H1 (cell line): ENCODE measurements around the gene TDRD6.

ENCODE experiments used
- CEBPB ChIP-seq: IDR thresholded peaks from 2 replicates; pipeline ENCODE4 v1.6.1; 2012; ENCODE audit warnings: low read depth, low read length
- CTCF ChIP-seq, 3 experiments: IDR thresholded peaks; 1 replicate in 2 of 3; 2 replicates in 1 of 3; pipeline versions ENCODE4 v1.5.1 to v1.6.1; 2011; ENCODE audit warnings: low read length in 3 of 3, mild to moderate bottlenecking in 3 of 3, inconsistent platforms in 2 of 3, low read depth in 1 of 3, moderate library complexity in 1 of 3; ENCODE audit not compliant: insufficient read depth in 1 of 3; ENCODE audit errors: control extremely low read depth in 1 of 3
- EP300 ChIP-seq, 2 experiments: IDR thresholded peaks; 1 replicate in 1 of 2; 2 replicates in 1 of 2; pipeline ENCODE4 v1.6.1; 2011 to 2012; ENCODE audit warnings: low read depth in 2 of 2, low read length in 2 of 2, mild to moderate bottlenecking in 2 of 2, borderline replicate concordance in 1 of 2, inconsistent platforms in 1 of 2, moderate library complexity in 1 of 2
- SAP30 ChIP-seq: fragments of 300-600 bp; sonication (generic); IDR thresholded peaks from 2 replicates; pipeline ENCODE4 v1.7.1; 2012; ENCODE audit warnings: low read length, moderate library complexity, mild to moderate bottlenecking, inconsistent platforms; ENCODE audit not compliant: insufficient read depth, insufficient replicate concordance

GRCh38 chr6:46734867-46735719 lies 47.4 kb downstream of the TDRD6 start, which contains the start of gene PLA2G7:
- TF ChIP-seq SAP30 (no peak), CEBPB (no peak), CTCF (IDR thresholded peaks at IDR 0.05; ENCODE audit: control extremely low read depth in 1 of 3, insufficient read depth in 1 of 3, low read depth in 1 of 3, low read length in 3 of 3) (peak in 1 of 3 experiments; percentile 3; a peak in 1 of 4 replicates), EP300 (IDR thresholded peaks at IDR 0.05; ENCODE audit: borderline replicate concordance in 1 of 2, low read depth in 2 of 2, low read length in 2 of 2) (no peak)
